Gastroesophageal sphincter (tissue), 4 donors: Measurements from ENCODE around the gene DEAF1. TPM values are rescaled to one million over a fixed set of nuclear protein-coding genes. Genes with fewer than 3 reads are reported as not detected.
"Not testable (repeated sequence)": the region's sequence is repeated elsewhere in the genome, so short reads cannot be mapped to it uniquely, and the experiment has no call there.

Source experiments
- ATAC-seq: fragments of 150-250 bp; one replicate; pipeline ENCODE4 v1.9.1; 2016; ENCODE audit warnings: mild to moderate bottlenecking, moderate library complexity
- H3K27ac ChIP-seq, 4 donors: fragments of 200-600 bp; sonication (generic) in 3 of 4; 1 replicate in 3 of 4; 2 replicates in 1 of 4; pipeline ENCODE4 v1.5.1; 2016 to 2019
- H3K27me3 ChIP-seq: fragments of 200-600 bp; sonication (generic); one replicate; pipeline ENCODE4 v1.5.1; 2019
- H3K36me3 ChIP-seq, 2 donors: fragments of 200-600 bp; sonication (generic); one replicate each; pipeline ENCODE4 v1.5.1; 2019; ENCODE audit warnings: control low read depth in 1 of 2
- H3K4me1 ChIP-seq, 3 donors: fragments of 200-600 bp; sonication (generic); 1 replicate in 2 of 3; 2 replicates in 1 of 3; pipeline ENCODE4 v1.5.1; 2016 to 2019; ENCODE audit warnings: control low read depth in 2 of 3
- H3K4me3 ChIP-seq, 2 donors: fragments of 200-600 bp; sonication (generic); one replicate each; pipeline ENCODE4 v1.5.1; 2019; ENCODE audit warnings: mild to moderate bottlenecking in 1 of 2, moderate library complexity in 1 of 2
- H3K9me3 ChIP-seq, 3 donors: fragments of 200-600 bp; sonication (generic); one replicate each; pipeline ENCODE4 v1.5.1; 2017 to 2019; ENCODE audit warnings: control low read depth in 2 of 3
- CTCF ChIP-seq, 4 experiments: fragments of 200-600 bp in 2 of 4; fragments of 450-650 bp in 2 of 4; sonication (generic) in 1 of 4; IDR thresholded peaks; one replicate each; pipeline ENCODE4 v1.5.1; 2017 to 2019; ENCODE audit warnings: antibody characterized with exemption in 4 of 4, mild to moderate bottlenecking in 2 of 4, moderate library complexity in 2 of 4
- EP300 ChIP-seq: sonication (generic); formaldehyde crosslinking; IDR thresholded peaks from one replicate; pipeline ENCODE4 v1.6.1; 2017; ENCODE audit warnings: antibody characterized with exemption, mild to moderate bottlenecking
- POLR2A ChIP-seq, 2 donors: fragments of 450-650 bp; IDR thresholded peaks; one replicate each; pipeline ENCODE4 v1.6.1; 2017; ENCODE audit warnings: antibody characterized with exemption in 2 of 2, mild to moderate bottlenecking in 2 of 2, moderate library complexity in 1 of 2
- POLR2AphosphoS5 ChIP-seq: sonication (generic); formaldehyde crosslinking; IDR thresholded peaks from one replicate; pipeline ENCODE4 v1.6.1; 2017; ENCODE audit warnings: antibody characterized with exemption
- WGBS, 2 donors: methylation state at CpG; one replicate each; pipeline ENCODE4 v1.1.5; 2018; ENCODE audit warnings: low coverage in 1 of 2; 5-methylcytosine and 5-hydroxymethylcytosine counted together
- total RNA-seq, 4 donors: library from RNA; depleted of rRNA; stranded (reverse); fragments of >200 nt; gene quantifications; one replicate each; pipeline ENCODE4 v1.1.0, GENCODE V29; 2016

Gene DEAF1
- total RNA-seq, 4 donors from 2014 or later, result 19.9 to 45.0 (median 35.0) TPM

GRCh38 chr11:655036-655726 lies 39.8 kb downstream of the DEAF1 start:
- no peak for TF ChIP-seq EP300
- TF ChIP-seq CTCF (IDR thresholded peaks at IDR 0.05), result no peak
- no peak for TF ChIP-seq POLR2A (IDR thresholded peaks at IDR 0.05)
- no peak for TF ChIP-seq POLR2AphosphoS5
- Histone ChIP-seq H3K4me1 (no peaks in the 10 kb centered on the region), H3K4me3 (no peak overlapping the region), H3K9me3 (no peaks in the 10 kb centered on the region), H3K36me3 (peaks cover 0 to 75% of the 10 kb centered on the region in 2 donors), H3K27me3 (no peaks in the 10 kb centered on the region), H3K27ac (no peak overlapping the region)
- 90 to 94% methylated on average over 8 to 14 of the region's 30 CpGs for WGBS, 2 donors
- no peak for ATAC-seq

- not testable (repeated sequence) for H3K27me3 ChIP-seq, H3K27ac ChIP-seq, ATAC-seq, H3K4me1 ChIP-seq, H3K4me3 ChIP-seq, H3K9me3 ChIP-seq
- peaks cover 0 to 72% of the 10 kb centered on the region in 2 donors for H3K36me3 ChIP-seq
- 100% methylated on average over 1 of the region's 12 CpGs; no CpG with 5 or more reads in 1 of the 2 donors for WGBS, 2 donors
Observed at GRCh38 chr11:654444-654843, 40.6 kb downstream of the DEAF1 start.

GRCh38 chr11:653837-654236 lies 41.2 kb downstream of the DEAF1 start:
- no peak for TF ChIP-seq EP300
- TF ChIP-seq CTCF (IDR thresholded peaks at IDR 0.05), result no peak
- TF ChIP-seq POLR2A (IDR thresholded peaks at IDR 0.05), result no peak
- TF ChIP-seq POLR2AphosphoS5, result no peak
- no peaks in the 10 kb centered on the region for H3K27me3 ChIP-seq
- H3K9me3 ChIP-seq, result no peaks in the 10 kb centered on the region
- no peak for ATAC-seq
- H3K4me1 ChIP-seq, result no peaks in the 10 kb centered on the region
- peaks cover 0 to 69% of the 10 kb centered on the region in 2 donors for H3K36me3 ChIP-seq
- no peak overlapping the region for H3K4me3 ChIP-seq
- WGBS, 2 donors, result 88 to 100% methylated on average over 2 to 11 of the region's 15 CpGs
- H3K27ac ChIP-seq, result no peak overlapping the region

- not testable (repeated sequence) for H3K27me3 ChIP-seq, ATAC-seq, H3K4me1 ChIP-seq, H3K27ac ChIP-seq, H3K4me3 ChIP-seq, H3K9me3 ChIP-seq
- WGBS, 2 donors, result 79 to 81% methylated on average over 10 of the region's 14 CpGs
- H3K36me3 ChIP-seq, result peaks cover 0 to 69% of the 10 kb centered on the region in 2 donors
Observed at GRCh38 chr11:653136-653535, 41.9 kb downstream of the DEAF1 start.

GRCh38 chr11:650482-650881 lies 44.5 kb downstream of the DEAF1 start:
- no peak for ATAC-seq
- Histone ChIP-seq H3K4me1 (no peaks in the 10 kb centered on the region), H3K36me3 (peaks cover 0 to 66% of the 10 kb centered on the region in 2 donors), H3K27ac (no peak overlapping the region), H3K4me3 (no peak overlapping the region), H3K9me3 (no peaks in the 10 kb centered on the region), H3K27me3 (no peaks in the 10 kb centered on the region)
- TF ChIP-seq POLR2AphosphoS5 (no peak), CTCF (IDR thresholded peaks at IDR 0.05) (no peak), POLR2A (IDR thresholded peaks at IDR 0.05) (no peak), EP300 (no peak)
- 84 to 100% methylated on average over 6 to 10 of the region's 10 CpGs for WGBS, 2 donors

GRCh38 chr11:647672-648158 lies 47.3 kb downstream of the DEAF1 start:
- not testable (repeated sequence) for H3K4me1 ChIP-seq, H3K9me3 ChIP-seq, ATAC-seq, H3K27me3 ChIP-seq, H3K4me3 ChIP-seq, H3K27ac ChIP-seq
- H3K36me3 ChIP-seq, result peaks cover 0 to 69% of the 10 kb centered on the region in 2 donors
- 61 to 81% methylated on average over 2 to 9 of the region's 14 CpGs for WGBS, 2 donors
